Gastroesophageal sphincter (tissue), 3 donors: Measurements from ENCODE around the gene SLC25A27.

Experiments used
- EP300 ChIP-seq: sonication (generic); formaldehyde crosslinking; IDR thresholded peaks from one replicate; pipeline ENCODE4 v1.6.1; 2017; ENCODE audit warnings: antibody characterized with exemption, mild to moderate bottlenecking
- POLR2A ChIP-seq, 2 donors: fragments of 450-650 bp; IDR thresholded peaks; one replicate each; pipeline ENCODE4 v1.6.1; 2017; ENCODE audit warnings: antibody characterized with exemption in 2 of 2, mild to moderate bottlenecking in 2 of 2, moderate library complexity in 1 of 2
- POLR2AphosphoS5 ChIP-seq: sonication (generic); formaldehyde crosslinking; IDR thresholded peaks from one replicate; pipeline ENCODE4 v1.6.1; 2017; ENCODE audit warnings: antibody characterized with exemption
- TF ChIP-seq, protein P1 (sequence below), 4 experiments: fragments of 200-600 bp in 2 of 4; fragments of 450-650 bp in 2 of 4; sonication (generic) in 1 of 4; IDR thresholded peaks; one replicate each; pipeline ENCODE4 v1.5.1; 2017 to 2019; ENCODE audit warnings: antibody characterized with exemption in 4 of 4, mild to moderate bottlenecking in 2 of 4, moderate library complexity in 2 of 4

DNA sequence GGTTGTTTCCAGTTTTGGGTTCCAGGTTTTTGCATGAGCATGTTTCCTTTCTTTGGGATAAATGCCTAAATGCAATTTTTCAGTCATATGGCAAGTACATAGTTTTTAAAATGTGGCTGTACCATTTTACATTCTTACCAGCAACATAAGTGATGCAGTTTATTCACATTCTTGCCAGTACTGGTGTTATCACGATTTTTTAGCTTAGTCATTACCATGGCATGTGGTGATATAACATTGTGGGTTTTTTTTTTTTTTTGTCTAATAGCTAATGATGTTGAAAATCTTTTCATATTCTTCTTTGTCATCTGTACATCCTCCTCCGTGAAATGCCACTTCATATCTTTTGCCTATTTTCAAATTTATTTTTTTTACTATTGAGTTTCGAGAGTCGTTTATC is 32.0 kb downstream of the SLC25A27 start:
- TF ChIP-seq POLR2AphosphoS5 (no peak), POLR2A (IDR thresholded peaks at IDR 0.05) (no peak), EP300 (no peak)
- TF ChIP-seq, protein P1, sequence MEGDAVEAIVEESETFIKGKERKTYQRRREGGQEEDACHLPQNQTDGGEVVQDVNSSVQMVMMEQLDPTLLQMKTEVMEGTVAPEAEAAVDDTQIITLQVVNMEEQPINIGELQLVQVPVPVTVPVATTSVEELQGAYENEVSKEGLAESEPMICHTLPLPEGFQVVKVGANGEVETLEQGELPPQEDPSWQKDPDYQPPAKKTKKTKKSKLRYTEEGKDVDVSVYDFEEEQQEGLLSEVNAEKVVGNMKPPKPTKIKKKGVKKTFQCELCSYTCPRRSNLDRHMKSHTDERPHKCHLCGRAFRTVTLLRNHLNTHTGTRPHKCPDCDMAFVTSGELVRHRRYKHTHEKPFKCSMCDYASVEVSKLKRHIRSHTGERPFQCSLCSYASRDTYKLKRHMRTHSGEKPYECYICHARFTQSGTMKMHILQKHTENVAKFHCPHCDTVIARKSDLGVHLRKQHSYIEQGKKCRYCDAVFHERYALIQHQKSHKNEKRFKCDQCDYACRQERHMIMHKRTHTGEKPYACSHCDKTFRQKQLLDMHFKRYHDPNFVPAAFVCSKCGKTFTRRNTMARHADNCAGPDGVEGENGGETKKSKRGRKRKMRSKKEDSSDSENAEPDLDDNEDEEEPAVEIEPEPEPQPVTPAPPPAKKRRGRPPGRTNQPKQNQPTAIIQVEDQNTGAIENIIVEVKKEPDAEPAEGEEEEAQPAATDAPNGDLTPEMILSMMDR (IDR thresholded peaks at IDR 0.05), result no peak
